ENCODE data around the gene SPATA19.

Gene SPATA19

DNA sequence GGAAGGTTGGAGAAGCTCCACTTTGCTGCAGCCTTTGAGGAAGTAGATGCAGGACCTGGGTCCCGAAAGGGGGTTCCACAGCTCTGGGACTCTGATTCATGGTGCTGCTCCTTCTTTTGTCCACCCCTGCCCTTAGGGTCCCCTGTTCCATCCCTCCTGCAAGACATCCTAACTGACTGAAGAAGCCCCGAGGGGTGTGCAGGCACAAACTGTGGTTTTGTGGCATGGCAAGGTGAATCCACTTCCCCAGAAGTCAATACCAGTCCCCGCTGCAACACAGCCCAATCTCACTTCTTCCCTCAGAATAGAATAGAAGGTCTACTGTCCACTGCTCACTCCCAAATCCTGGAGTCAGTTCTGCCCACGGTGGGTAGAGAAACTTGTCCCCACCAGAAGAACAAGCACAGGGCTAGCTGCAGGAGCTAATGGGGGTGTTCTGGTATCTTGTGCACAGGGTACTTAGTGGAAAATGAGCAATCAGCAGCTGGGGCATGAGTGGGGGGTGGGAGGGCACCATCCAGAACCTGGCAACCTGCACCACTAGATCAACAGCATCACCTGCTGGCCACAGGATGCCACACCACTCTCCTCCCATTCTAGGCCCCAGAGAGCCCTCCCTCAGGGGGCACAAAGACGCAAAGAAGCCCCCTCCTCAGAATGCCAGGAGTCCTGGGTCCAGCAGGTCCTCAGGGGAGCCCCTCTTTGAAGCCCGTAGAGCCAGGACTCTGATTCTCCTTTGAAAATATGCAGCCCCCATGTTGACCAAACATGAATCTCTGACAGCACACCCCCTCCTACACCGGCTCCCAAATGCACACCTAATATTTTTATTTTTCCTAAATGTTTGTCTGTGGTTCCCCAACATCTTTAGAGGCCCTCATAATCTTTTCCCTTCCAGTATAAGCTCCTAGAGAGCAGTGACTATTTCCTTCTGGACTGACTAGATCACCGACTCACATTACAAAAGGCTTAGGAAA lies 14.1 kb downstream of the SPATA19 start:
- TF ChIP-seq, protein P1, sequence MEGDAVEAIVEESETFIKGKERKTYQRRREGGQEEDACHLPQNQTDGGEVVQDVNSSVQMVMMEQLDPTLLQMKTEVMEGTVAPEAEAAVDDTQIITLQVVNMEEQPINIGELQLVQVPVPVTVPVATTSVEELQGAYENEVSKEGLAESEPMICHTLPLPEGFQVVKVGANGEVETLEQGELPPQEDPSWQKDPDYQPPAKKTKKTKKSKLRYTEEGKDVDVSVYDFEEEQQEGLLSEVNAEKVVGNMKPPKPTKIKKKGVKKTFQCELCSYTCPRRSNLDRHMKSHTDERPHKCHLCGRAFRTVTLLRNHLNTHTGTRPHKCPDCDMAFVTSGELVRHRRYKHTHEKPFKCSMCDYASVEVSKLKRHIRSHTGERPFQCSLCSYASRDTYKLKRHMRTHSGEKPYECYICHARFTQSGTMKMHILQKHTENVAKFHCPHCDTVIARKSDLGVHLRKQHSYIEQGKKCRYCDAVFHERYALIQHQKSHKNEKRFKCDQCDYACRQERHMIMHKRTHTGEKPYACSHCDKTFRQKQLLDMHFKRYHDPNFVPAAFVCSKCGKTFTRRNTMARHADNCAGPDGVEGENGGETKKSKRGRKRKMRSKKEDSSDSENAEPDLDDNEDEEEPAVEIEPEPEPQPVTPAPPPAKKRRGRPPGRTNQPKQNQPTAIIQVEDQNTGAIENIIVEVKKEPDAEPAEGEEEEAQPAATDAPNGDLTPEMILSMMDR (IDR thresholded peaks at IDR 0.05; ENCODE audit: borderline replicate concordance, insufficient read depth, low read depth, low read length), result peak; percentile 64
- no peak overlapping the region for H3K4me3 ChIP-seq (ENCODE audit: low read depth, low read length)

DNA sequence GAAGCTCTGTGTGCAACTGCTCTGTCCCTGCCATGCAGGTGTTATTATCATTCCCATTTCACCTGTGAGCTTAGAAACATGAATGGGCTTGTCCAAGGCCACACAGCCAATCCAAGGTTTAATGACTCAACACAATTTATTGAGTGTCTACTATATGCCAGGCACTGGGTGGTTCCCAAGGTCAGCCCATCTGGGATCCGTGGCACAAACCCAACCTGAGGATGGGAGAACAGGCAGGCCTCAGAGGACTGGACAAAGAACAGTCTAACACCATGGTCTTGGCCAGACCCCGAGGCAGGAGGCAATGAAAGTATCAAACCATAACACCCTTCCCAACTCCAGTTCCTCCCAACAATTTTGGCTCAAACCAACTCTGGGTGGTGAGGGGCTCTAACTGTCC lies 15.7 kb downstream of the SPATA19 start:
- H3K4me3 ChIP-seq (ENCODE audit: low read depth, low read length), result no peak overlapping the region
- TF ChIP-seq, protein P1 (IDR thresholded peaks at IDR 0.05; ENCODE audit: borderline replicate concordance, insufficient read depth, low read depth, low read length), result no peak

DNA sequence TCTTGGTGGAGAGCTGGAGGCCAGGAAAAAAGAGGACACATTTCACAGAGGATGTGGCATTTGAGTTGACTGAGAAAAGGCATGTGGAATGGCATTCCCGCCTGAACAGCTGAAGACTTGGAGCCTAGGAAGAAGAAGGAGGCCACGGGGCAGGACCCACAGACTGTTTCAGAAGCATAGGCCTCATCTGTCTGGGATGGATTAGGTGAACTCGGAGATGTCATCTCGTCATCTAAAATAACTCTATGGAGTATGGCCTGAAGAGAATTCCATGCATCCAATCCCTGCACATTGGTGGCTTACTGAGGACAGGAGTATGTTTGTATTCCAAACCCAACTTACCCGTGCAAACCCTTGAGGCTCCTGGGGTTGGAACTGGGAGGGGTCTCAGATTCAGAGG lies 16.4 kb downstream of the SPATA19 start:
- TF ChIP-seq, protein P1 (IDR thresholded peaks at IDR 0.05; ENCODE audit: borderline replicate concordance, insufficient read depth, low read depth, low read length), result no peak
- H3K4me3 ChIP-seq (ENCODE audit: low read depth, low read length), result no peak overlapping the region

DNA sequence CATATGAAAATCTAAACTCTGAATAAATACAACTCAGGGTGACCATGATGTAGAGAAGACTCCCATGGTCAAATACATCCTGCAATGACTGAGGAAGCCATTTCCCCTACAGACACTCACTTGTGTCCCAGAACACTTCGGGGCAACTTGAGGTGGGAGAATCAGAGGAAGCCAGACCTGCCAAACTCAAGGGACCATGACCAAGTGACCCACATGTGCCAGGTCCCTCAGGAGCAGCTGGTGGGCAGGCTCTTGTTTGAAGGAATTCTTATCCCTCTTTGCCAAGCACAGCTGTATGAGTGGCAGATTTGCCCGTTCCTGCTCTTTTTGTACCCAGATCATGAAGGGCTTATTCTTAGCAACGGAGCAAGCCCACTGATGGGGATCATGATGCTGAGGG lies 17.8 kb downstream of the SPATA19 start:
- TF ChIP-seq, protein P1 (IDR thresholded peaks at IDR 0.05; ENCODE audit: borderline replicate concordance, insufficient read depth, low read depth, low read length), result no peak

DNA sequence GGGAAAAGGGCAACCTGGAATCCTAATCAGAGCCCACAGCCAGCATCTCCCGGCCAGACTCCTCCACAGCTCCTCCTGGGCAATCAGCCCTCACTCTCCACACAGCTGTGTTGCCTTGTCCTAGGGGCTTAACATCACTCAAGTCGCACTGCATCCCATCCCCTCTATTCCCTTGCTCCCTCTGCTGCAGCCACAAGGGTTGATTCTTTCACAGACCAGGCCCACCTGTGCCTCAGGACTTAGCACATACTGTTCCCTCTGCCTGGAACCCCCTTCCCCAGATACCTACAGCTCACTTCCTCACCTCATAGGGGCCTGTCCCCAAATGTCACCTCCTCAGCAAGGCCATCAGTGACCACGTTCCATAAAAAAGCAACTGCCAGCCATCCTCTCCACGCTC lies 18.4 kb downstream of the SPATA19 start:
- H3K4me3 ChIP-seq (ENCODE audit: low read depth, low read length), result no peak overlapping the region
- TF ChIP-seq, protein P1 (IDR thresholded peaks at IDR 0.05; ENCODE audit: borderline replicate concordance, insufficient read depth, low read depth, low read length), result no peak

More for the DNA sequence above, 17.8 kb downstream of the SPATA19 start:
- H3K4me3 ChIP-seq (ENCODE audit: low read depth, low read length), result no peak overlapping the region

DNA sequence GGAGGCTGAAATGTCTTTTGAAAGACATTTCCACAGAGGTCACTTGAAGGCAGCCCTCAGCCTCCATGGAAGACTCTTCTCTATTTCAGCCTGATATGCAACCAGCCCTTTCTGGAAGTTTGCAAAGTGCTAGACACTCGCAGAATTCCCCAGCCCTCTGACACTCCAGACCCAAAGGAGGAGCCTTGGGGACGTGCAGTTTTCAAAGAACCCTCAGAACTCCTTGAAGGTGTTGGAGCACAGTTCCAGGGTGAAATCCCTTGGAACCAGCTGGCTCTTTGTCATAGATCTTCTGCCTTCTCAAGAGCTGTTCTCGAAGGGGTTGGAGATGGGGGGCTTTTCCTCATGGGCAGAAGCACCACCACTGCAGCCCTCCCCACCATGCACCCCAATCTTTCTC lies 19.6 kb downstream of the SPATA19 start:
- TF ChIP-seq, protein P1 (IDR thresholded peaks at IDR 0.05; ENCODE audit: borderline replicate concordance, insufficient read depth, low read depth, low read length), result no peak
- no peak overlapping the region for H3K4me3 ChIP-seq (ENCODE audit: low read depth, low read length)

DNA sequence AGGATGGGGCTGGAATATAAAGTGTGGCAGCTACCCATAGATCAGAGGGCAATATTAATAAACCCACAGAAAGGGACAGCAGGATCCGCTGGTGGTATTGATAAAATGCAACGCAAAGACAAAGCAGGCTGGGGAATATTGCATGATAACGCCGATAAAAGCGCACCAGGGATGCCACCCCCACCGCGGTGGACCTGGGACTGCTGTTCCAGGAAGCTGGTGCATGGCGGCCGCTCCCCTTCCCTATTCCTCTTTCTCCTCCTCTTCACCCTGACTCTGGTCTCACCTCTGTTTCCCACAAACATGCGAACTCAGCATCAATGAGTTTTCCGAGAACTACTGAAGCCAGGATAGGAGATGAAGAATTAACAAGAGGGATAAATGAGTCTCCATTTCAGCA lies 20.2 kb downstream of the SPATA19 start:
- TF ChIP-seq, protein P1 (IDR thresholded peaks at IDR 0.05; ENCODE audit: borderline replicate concordance, insufficient read depth, low read depth, low read length), result no peak

More for the DNA sequence above, 20.2 kb downstream of the SPATA19 start:
- no peak overlapping the region for H3K4me3 ChIP-seq (ENCODE audit: low read depth, low read length)
